Prostate gland (tissue), 2 donors: Measurements from ENCODE around the gene SLIT1. TPM values are rescaled to one million over a fixed set of nuclear protein-coding genes. Genes with fewer than 3 reads are reported as not detected.

ENCODE experiments used
- DNase-seq: peaks from one replicate; pipeline ENCODE4 v3.0.0-alpha.2; 2019; ENCODE audit warnings: low spot score
- H3K27ac ChIP-seq, 2 donors: fragments of 200-600 bp; sonication (generic); 2 replicates each; pipeline ENCODE4 v1.5.1; 2017 to 2019
- H3K27me3 ChIP-seq: fragments of 200-600 bp; sonication (generic); replicated peaks from 2 replicates; pipeline ENCODE4 v1.5.1; 2019; ENCODE audit not compliant: insufficient read depth
- H3K36me3 ChIP-seq, 2 donors: fragments of 200-600 bp; sonication (generic); 1 replicate in 1 of 2; 2 replicates in 1 of 2; pipeline versions ENCODE4 v1.5.1 to v1.8.1; 2017 to 2019
- H3K4me1 ChIP-seq: fragments of 200-600 bp; sonication (generic); replicated peaks from 2 replicates; pipeline ENCODE4 v1.5.1; 2019
- H3K4me3 ChIP-seq, 2 donors: fragments of 200-600 bp; sonication (generic); 2 replicates each; pipeline ENCODE4 v1.5.1; 2017 to 2019
- H3K9me3 ChIP-seq: fragments of 200-600 bp; sonication (generic); 2 replicates; pipeline ENCODE4 v1.5.1; 2017
- CTCF ChIP-seq, 4 experiments: fragments of 200-600 bp in 2 of 4; fragments of 450-650 bp in 2 of 4; sonication (generic) in 2 of 4; IDR thresholded peaks; 1 replicate in 3 of 4; 2 replicates in 1 of 4; pipeline ENCODE4 v1.5.1; 2016 to 2019; ENCODE audit warnings: antibody characterized with exemption in 4 of 4, mild to moderate bottlenecking in 2 of 4, moderate library complexity in 2 of 4
- POLR2A ChIP-seq: fragments of 450-650 bp; IDR thresholded peaks from one replicate; pipeline ENCODE4 v1.6.1; 2016; ENCODE audit warnings: antibody characterized with exemption, mild to moderate bottlenecking
- POLR2AphosphoS5 ChIP-seq: sonication (generic); formaldehyde crosslinking; IDR thresholded peaks from one replicate; pipeline ENCODE4 v1.6.1; 2017; ENCODE audit warnings: antibody characterized with exemption
- WGBS: methylation state at CpG from one replicate; pipeline ENCODE4 v1.1.5; 2018; 5-methylcytosine and 5-hydroxymethylcytosine counted together
- intact Hi-C: fragments of 100-400 bp; cut with DNase I; formaldehyde crosslinking; loops from one replicate; pipeline ENCODE4 v1.14.2; 2022
- total RNA-seq, 2 donors: library from RNA; depleted of rRNA; stranded (reverse); fragments of >200 nt; gene quantifications; one replicate each; pipeline ENCODE4 v1.1.0, GENCODE V29; 2016

Gene SLIT1
- total RNA-seq, 2 donors from 2014 or later: 0.59 to 0.91 TPM

DNA sequence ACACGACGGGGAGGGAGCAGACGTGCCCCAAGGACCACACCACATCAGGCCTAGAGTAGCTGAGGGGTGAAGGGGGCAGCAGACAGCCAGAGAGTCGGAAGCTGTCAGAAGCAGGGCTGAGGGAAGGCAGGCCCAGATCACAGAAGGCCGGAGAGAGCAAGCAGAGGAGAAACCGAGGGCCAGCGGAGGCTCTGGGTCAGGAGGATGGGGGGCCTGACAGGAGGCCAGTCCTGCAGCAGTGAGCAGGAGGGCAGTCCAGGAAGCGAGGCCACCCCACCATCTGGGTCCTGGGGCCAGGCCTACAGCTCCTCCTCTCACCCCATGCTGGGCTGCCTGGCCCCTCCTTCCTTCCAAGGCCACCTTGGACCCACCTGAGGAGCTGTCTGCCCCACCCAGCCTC lies 20.3 kb downstream of the SLIT1 start:
- H3K9me3 ChIP-seq: no peaks in the 10 kb centered on the region
- intact Hi-C loops: no loop called here
- TF ChIP-seq POLR2A (no peak), CTCF (IDR thresholded peaks at IDR 0.05) (no peak), POLR2AphosphoS5 (no peak)
- DNase-seq: no peak
- H3K27ac ChIP-seq: no peak overlapping the region
- WGBS: 92% methylated on average over 8 of the region's 8 CpGs
- H3K27me3 ChIP-seq: no peaks in the 10 kb centered on the region
- H3K36me3 ChIP-seq: no peaks in the 10 kb centered on the region
- no peak overlapping the region for H3K4me3 ChIP-seq
- H3K4me1 ChIP-seq: no peaks in the 10 kb centered on the region

- TF ChIP-seq CTCF (IDR thresholded peaks at IDR 0.05) (no peak), POLR2A (no peak), POLR2AphosphoS5 (no peak)
- Histone ChIP-seq H3K4me1 (no peaks in the 10 kb centered on the region), H3K27me3 (no peaks in the 10 kb centered on the region), H3K36me3 (no peaks in the 10 kb centered on the region), H3K4me3 (no peak overlapping the region), H3K27ac (no peak overlapping the region), H3K9me3 (no peaks in the 10 kb centered on the region)
- no peak for DNase-seq
- WGBS: 67% methylated on average over 17 of the region's 17 CpGs
- intact Hi-C loops: no loop called here
These were observed 21.8 kb downstream of the SLIT1 start for GRCh38 chr10:97163781-97164501.

DNA sequence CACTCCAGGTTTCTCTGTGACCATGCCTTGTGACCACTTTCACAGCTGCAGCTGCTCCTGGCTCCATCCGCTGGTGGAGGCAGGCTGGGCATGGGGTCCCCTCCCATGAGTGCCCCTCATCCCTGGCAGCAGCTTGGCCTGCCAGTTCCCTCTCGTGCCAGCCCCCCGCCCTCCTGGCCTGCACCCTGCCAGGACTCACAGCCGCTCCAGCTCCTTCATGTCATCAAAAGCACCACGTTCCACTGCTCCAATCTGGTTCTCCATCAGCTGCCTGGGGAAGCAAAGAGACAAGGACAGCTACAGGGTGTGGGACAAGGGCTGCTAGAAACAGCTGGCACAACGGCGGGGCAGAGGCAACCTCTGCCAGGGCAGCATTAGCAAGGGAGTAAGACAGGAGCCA lies 22.6 kb downstream of the SLIT1 start:
- Histone ChIP-seq H3K27ac (no peak overlapping the region), H3K4me1 (no peaks in the 10 kb centered on the region), H3K36me3 (no peaks in the 10 kb centered on the region), H3K4me3 (no peak overlapping the region), H3K9me3 (no peaks in the 10 kb centered on the region), H3K27me3 (no peaks in the 10 kb centered on the region)
- intact Hi-C loops: no loop called here
- WGBS: 88% methylated on average over 7 of the region's 7 CpGs
- no peak for TF ChIP-seq CTCF (IDR thresholded peaks at IDR 0.05)
- TF ChIP-seq POLR2A: no peak
- no peak for DNase-seq

DNA sequence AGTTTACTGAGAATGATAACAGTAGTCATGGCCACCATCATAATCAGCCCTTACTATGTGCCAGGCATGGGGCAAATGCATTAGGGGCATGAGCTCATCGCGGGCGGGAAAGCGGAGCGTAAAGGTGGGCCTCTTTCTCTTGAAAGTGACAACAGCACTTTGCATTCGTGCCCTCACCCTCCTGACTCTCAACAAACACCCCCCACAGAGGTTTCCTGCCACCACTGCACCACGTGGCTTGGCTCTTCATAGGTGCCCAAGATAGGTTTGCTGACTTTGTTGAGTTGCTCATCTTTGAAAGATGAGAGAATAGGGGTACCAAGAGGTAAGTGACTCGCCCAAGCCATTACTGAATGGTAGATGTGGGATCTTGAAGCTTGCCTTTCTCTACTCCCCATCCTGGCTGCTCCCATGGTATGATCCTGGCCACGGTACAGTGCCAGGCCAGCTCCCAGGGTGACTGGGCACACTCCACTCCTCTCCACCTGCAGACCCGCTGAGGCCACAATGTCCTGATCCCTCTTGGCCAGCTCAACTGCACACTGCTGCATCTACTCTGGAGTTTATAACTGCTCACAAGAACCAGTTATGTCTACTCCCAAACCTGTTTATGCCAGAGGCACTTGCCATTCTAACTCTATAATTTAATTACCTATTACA lies 26.0 kb downstream of the SLIT1 start:
- no peak for DNase-seq
- H3K27ac ChIP-seq: no peak overlapping the region
- no peaks in the 10 kb centered on the region for H3K36me3 ChIP-seq
- 93% methylated on average over 10 of the region's 10 CpGs for WGBS
- no peak overlapping the region for H3K4me3 ChIP-seq
- no peaks in the 10 kb centered on the region for H3K27me3 ChIP-seq
- H3K4me1 ChIP-seq: no peaks in the 10 kb centered on the region
- TF ChIP-seq POLR2AphosphoS5 (no peak), POLR2A (no peak), CTCF (IDR thresholded peaks at IDR 0.05) (no peak)
- intact Hi-C loops: no loop called here
- no peaks in the 10 kb centered on the region for H3K9me3 ChIP-seq

- intact Hi-C loops: no loop called here
- no peaks in the 10 kb centered on the region for H3K9me3 ChIP-seq
- no peak overlapping the region for H3K4me3 ChIP-seq
- no peaks in the 10 kb centered on the region for H3K27me3 ChIP-seq
- TF ChIP-seq POLR2A (no peak), CTCF (IDR thresholded peaks at IDR 0.05) (no peak), POLR2AphosphoS5 (no peak)
- H3K4me1 ChIP-seq: no peaks in the 10 kb centered on the region
- H3K27ac ChIP-seq: no peak overlapping the region
- no peak for DNase-seq
- 68% methylated on average over 6 of the region's 6 CpGs for whole genome bisulfite sequencing
- no peaks in the 10 kb centered on the region for H3K36me3 ChIP-seq
These were observed 28.1 kb downstream of the SLIT1 start for GRCh38 chr10:97157578-97158095.
